Measurements from ENCODE around the gene PNKD.

DNA sequence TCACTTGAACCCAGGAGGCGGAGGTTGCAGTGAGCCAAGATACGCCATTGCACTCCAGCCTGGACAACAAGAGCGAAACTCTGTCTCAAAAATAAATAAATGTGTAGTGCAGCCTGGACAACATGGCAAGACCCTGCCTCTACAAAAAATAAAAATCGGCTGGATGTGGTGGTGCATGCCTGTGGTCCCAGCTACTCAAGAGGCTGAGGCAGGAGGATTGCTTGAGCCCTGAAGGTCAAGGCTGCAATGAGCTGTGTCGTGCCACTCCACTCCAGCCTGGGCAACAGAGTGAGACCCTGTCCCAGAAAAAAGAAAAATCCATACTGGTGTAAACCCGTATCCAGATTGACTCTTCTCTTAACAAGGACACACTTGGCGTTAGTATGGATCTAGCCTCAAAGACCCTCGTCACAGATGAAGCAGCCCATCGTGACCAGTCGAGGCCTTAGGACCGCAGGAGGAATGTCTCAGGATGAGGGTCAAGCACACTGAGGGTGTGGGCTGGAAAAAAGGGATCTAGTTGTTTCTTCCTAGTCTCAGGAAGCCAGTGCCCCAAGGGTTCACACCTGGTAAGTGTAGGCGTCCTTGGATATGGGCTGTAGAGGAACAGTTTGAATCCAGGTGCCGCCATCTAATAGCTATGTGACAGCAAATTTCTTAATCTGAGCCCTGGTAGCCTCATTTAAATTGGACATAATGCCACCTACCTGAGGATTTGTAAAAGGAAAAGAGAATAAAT is 13.5 kb upstream of the PNKD start:
- TF ChIP-seq CTCF (IDR thresholded peaks at IDR 0.05) (no peak), POLR2A (IDR thresholded peaks at IDR 0.05) (no peak)
